SU-DHL-6 (cell line): ENCODE data around the gene KLHL22.

ENCODE experiments used
- H2AFZ ChIP-seq: fragments of 200-600 bp; sonication (generic); 2 replicates; pipeline ENCODE4 v1.6.1; 2014; ENCODE audit warnings: low read depth, mild to moderate bottlenecking, moderate library complexity, mixed read lengths, antibody characterized with exemption, low read length; ENCODE audit not compliant: severe bottlenecking
- H3F3A ChIP-seq: fragments of 200-600 bp; shearing (Covaris generic); 2 replicates; pipeline ENCODE4 v1.6.0; 2016; ENCODE audit warnings: antibody characterized with exemption, mild to moderate bottlenecking; ENCODE audit not compliant: insufficient read depth
- H3K27ac ChIP-seq: fragments of 200-600 bp; sonication (generic); 2 replicates; pipeline ENCODE4 v1.5.1; 2016; ENCODE audit warnings: low read depth, mild to moderate bottlenecking, low read length, moderate library complexity, mixed read lengths
- H3K27me3 ChIP-seq: fragments of 200-600 bp; sonication (generic), shearing (Covaris generic); 2 replicates; pipeline ENCODE4 v1.6.0; 2014; ENCODE audit warnings: mild to moderate bottlenecking, low read length
- H3K36me3 ChIP-seq: fragments of 200-600 bp; sonication (generic); 2 replicates; pipeline ENCODE4 v1.6.1; 2014; ENCODE audit warnings: mild to moderate bottlenecking, low read length, mixed read lengths
- H3K4me2 ChIP-seq: fragments of 300-600, 200-600 bp; shearing (Covaris generic), sonication (generic); 2 replicates; pipeline ENCODE4 v1.6.0; 2014; ENCODE audit warnings: low read length, low read depth, mild to moderate bottlenecking; ENCODE audit not compliant: poor library complexity, severe bottlenecking
- H3K4me3 ChIP-seq: fragments of 200-600 bp; sonication (generic); 2 replicates; pipeline ENCODE4 v1.5.1; 2014; ENCODE audit warnings: antibody characterized with exemption, low read length, mild to moderate bottlenecking, mixed read lengths; ENCODE audit not compliant: insufficient read depth, poor library complexity, severe bottlenecking
- H3K79me2 ChIP-seq: fragments of 200-600 bp; sonication (generic); 2 replicates; pipeline ENCODE4 v1.6.1; 2014; ENCODE audit warnings: mild to moderate bottlenecking, low read length, moderate library complexity; ENCODE audit not compliant: insufficient read depth
- H3K9ac ChIP-seq: fragments of 200-600 bp; sonication (generic); 2 replicates; pipeline ENCODE4 v1.7.0; 2014; ENCODE audit warnings: mild to moderate bottlenecking, low read length
- H3K9me2 ChIP-seq: fragments of 200-600 bp; sonication (generic); replicated peaks from 2 replicates; pipeline ENCODE4 v1.6.1; 2014; ENCODE audit warnings: low read length; ENCODE audit not compliant: insufficient read depth
- H3K9me3 ChIP-seq: fragments of 200-600 bp; sonication (generic); 2 replicates; pipeline ENCODE4 v1.6.1; 2014; ENCODE audit warnings: low read length, mixed read lengths; ENCODE audit not compliant: insufficient read depth
- H4K20me1 ChIP-seq: fragments of 200-600 bp; sonication (generic); 2 replicates; pipeline ENCODE4 v1.6.1; 2014; ENCODE audit warnings: low read depth, mild to moderate bottlenecking, antibody characterized with exemption, low read length, moderate library complexity, mixed read lengths
- CTCF ChIP-seq: fragments of 200-600 bp; sonication (generic); IDR thresholded peaks from one replicate; pipeline ENCODE4 v1.5.1; 2017; ENCODE audit warnings: antibody characterized with exemption, mild to moderate bottlenecking, low read length, moderate library complexity; ENCODE audit not compliant: insufficient read depth, poor library complexity, severe bottlenecking
- EZH2phosphoT487 ChIP-seq: fragments of 200-600 bp; sonication (generic), shearing (Covaris generic); conservative IDR thresholded peaks from 2 replicates; pipeline ENCODE4 v1.6.1; 2018; ENCODE audit warnings: mild to moderate bottlenecking, antibody characterized with exemption, low read length, moderate library complexity, mixed read lengths

The KLHL22 gene

GRCh38 chr22:20522134-20523004 is 26.8 kb upstream of the KLHL22 start:
- Histone ChIP-seq H2AFZ (no peak overlapping the region), H3K4me3 (no peak overlapping the region), H3K36me3 (no peaks in the 10 kb centered on the region), H3K27me3 (no peaks in the 10 kb centered on the region), H3F3A (no peaks in the 10 kb centered on the region), H3K9ac (no peak overlapping the region), H3K9me3 (no peaks in the 10 kb centered on the region), H3K4me2 (no peak overlapping the region), H3K27ac (no peak overlapping the region), H3K79me2 (peaks cover 10% of the 10 kb centered on the region), H3K9me2 (no peaks in the 10 kb centered on the region), H4K20me1 (no peaks in the 10 kb centered on the region)
- TF ChIP-seq CTCF (no peak), EZH2phosphoT487 (no peak)

DNA sequence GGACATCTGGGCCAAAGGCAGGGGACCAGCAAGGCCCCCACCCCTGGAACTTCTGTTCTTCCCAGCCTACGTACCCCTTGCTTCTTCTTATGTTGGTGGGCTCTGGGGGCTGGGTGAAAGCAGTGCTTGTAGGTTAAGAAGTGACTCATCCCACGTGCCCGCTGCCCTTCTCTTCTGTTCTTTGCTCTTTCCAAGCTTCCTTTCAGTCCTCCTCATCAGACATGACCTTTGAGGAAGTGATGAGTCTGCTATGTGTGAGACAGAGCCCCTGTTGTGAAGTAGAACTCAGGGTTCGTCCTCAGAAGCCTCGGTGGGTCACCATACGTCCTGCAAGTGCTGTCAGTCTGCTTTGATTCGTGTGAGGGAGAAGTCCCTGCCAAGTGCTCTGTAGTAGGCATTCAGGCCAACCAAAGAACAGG is 24.5 kb upstream of the KLHL22 start:
- no peaks in the 10 kb centered on the region for H3K36me3 ChIP-seq
- no peaks in the 10 kb centered on the region for H4K20me1 ChIP-seq

DNA sequence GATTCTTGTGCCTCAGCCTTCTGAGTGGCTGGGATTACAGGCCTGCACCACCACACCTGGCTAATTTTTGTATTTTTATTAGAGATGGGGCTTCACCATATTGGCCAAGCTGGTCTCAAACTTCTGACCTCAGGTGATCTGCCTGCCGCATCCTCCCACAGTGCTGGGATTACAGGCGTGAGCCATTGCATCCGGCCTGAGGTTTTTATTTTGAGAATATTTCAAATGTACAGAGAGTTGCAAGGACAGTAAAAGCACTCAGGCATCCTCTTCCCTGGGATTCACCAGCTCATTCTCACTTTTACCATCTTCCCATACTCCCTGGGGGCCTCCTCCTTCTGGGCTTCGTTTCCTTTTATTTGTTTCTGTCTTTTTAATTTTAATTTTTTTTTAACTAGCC is 24.0 kb upstream of the KLHL22 start:
- peaks cover 26% of the 10 kb centered on the region for H3K79me2 ChIP-seq
- H4K20me1 ChIP-seq: no peaks in the 10 kb centered on the region

More for the DNA sequence above, 24.5 kb upstream of the KLHL22 start:
- peaks cover 23% of the 10 kb centered on the region for H3K79me2 ChIP-seq
- no peaks in the 10 kb centered on the region for H3K27me3 ChIP-seq
- H3K9me3 ChIP-seq: no peaks in the 10 kb centered on the region
- no peak overlapping the region for H3K4me2 ChIP-seq
- no peaks in the 10 kb centered on the region for H3F3A ChIP-seq
- no peak overlapping the region for H2AFZ ChIP-seq
- no peak overlapping the region for H3K27ac ChIP-seq
- no peak overlapping the region for H3K4me3 ChIP-seq
- no peaks in the 10 kb centered on the region for H3K9me2 ChIP-seq
- no peak overlapping the region for H3K9ac ChIP-seq
- TF ChIP-seq CTCF (no peak), EZH2phosphoT487 (no peak)

More for the DNA sequence above, 24.0 kb upstream of the KLHL22 start:
- no peak overlapping the region for H3K27ac ChIP-seq
- no peak overlapping the region for H2AFZ ChIP-seq
- H3K27me3 ChIP-seq: no peaks in the 10 kb centered on the region
- no peak overlapping the region for H3K9ac ChIP-seq
- no peak overlapping the region for H3K4me3 ChIP-seq
- H3K9me2 ChIP-seq: no peaks in the 10 kb centered on the region
- no peaks in the 10 kb centered on the region for H3K9me3 ChIP-seq
- no peak overlapping the region for H3K4me2 ChIP-seq
- TF ChIP-seq CTCF (no peak), EZH2phosphoT487 (no peak)
- no peaks in the 10 kb centered on the region for H3F3A ChIP-seq
- no peaks in the 10 kb centered on the region for H3K36me3 ChIP-seq
